AML-193 (cell line): ENCODE measurements around the gene SLC7A6OS.

Source experiments
- DNase-seq, 2 experiments: peaks; one replicate each; lab custom pipeline; 2025; lab: John Stamatoyannopoulos, UW

The SLC7A6OS gene

GRCh38 chr16:68344252-68344651 is 33.5 kb upstream of the SLC7A6OS start:
- no peak for DNase-seq

- DNase-seq, result no peak
Observed at GRCh38 chr16:68343137-68343536, 32.4 kb upstream of the SLC7A6OS start.

- no peak for DNase-seq
Observed at GRCh38 chr16:68342620-68343019, 31.9 kb upstream of the SLC7A6OS start.

- DNase-seq, result no peak
Observed at GRCh38 chr16:68339214-68339613, 28.5 kb upstream of the SLC7A6OS start.

GRCh38 chr16:68338326-68339119 is 27.8 kb upstream of the SLC7A6OS start:
- DNase-seq, result no peak

- no peak for DNase-seq
Observed at GRCh38 chr16:68335175-68335574, 24.4 kb upstream of the SLC7A6OS start.

- DNase-seq, result peak; percentile 96 to 97
Observed at GRCh38 chr16:68332411-68333121, 21.8 kb upstream of the SLC7A6OS start.

- no peak for DNase-seq
Observed at GRCh38 chr16:68331879-68332410, 21.2 kb upstream of the SLC7A6OS start.

- no peak for DNase-seq
Observed at GRCh38 chr16:68328860-68329390, 18.2 kb upstream of the SLC7A6OS start.

GRCh38 chr16:68328151-68328859 is 17.6 kb upstream of the SLC7A6OS start:
- DNase-seq, result peak; percentile 72 to 76

GRCh38 chr16:68324780-68325357 is 14.1 kb upstream of the SLC7A6OS start:
- no peak for DNase-seq

- no peak for DNase-seq
Observed at GRCh38 chr16:68324336-68324735, 13.6 kb upstream of the SLC7A6OS start.

GRCh38 chr16:68319185-68319908 is 8.6 kb upstream of the SLC7A6OS start:
- DNase-seq, result no peak

GRCh38 chr16:68313116-68313515 is 2.4 kb upstream of the SLC7A6OS start:
- DNase-seq, result no peak

- DNase-seq, result no peak
Observed at GRCh38 chr16:68310437-68310773, 341 bp downstream of the SLC7A6OS start.

GRCh38 chr16:68309799-68310198 is 947 bp downstream of the SLC7A6OS start:
- peak in 1 of 2 experiments; percentile 17 for DNase-seq

GRCh38 chr16:68306633-68307032 is 4.1 kb downstream of the SLC7A6OS start:
- DNase-seq, result no peak

GRCh38 chr16:68300734-68301459 is 9.8 kb downstream of the SLC7A6OS start:
- DNase-seq, result peak in 1 of 2 experiments; percentile 17

- no peak for DNase-seq
Observed at GRCh38 chr16:68299571-68300453, 10.9 kb downstream of the SLC7A6OS start.
